Effector memory CD8-positive, alpha-beta T cell (primary cell): ENCODE measurements around the gene ITCH.

Experiments
- ATAC-seq: fragments of 150-1000 bp; cut with Tn5 transposase; replicated peaks from 2 replicates; pipeline ENCODE4 v1.10.0; 2021; ENCODE audit warnings: mild to moderate bottlenecking, moderate library complexity
- DNase-seq, 3 experiments: peaks; one replicate each; pipeline ENCODE4 v3.0.0; 2021
- H3K27ac Mint-ChIP-seq, 2 donors: one replicate each; pipeline ENCODE4 v1.8.0; 2022; ENCODE audit warnings: mild to moderate bottlenecking in 2 of 2, mixed read lengths in 2 of 2, moderate library complexity in 2 of 2
- H3K27me3 Mint-ChIP-seq, 2 donors: one replicate each; pipeline ENCODE4 v1.8.0; 2022; ENCODE audit warnings: mixed read lengths in 2 of 2
- H3K36me3 Mint-ChIP-seq: one replicate; pipeline ENCODE4 v1.8.0; 2022; ENCODE audit warnings: mild to moderate bottlenecking, moderate library complexity, mixed read lengths; ENCODE audit not compliant: insufficient read depth
- H3K4me1 Mint-ChIP-seq, 2 donors: one replicate each; pipeline ENCODE4 v1.8.0; 2022; ENCODE audit warnings: low read depth in 2 of 2, mixed read lengths in 2 of 2
- H3K4me3 Mint-ChIP-seq, 2 donors: one replicate each; pipeline ENCODE4 v1.8.0; 2022; ENCODE audit warnings: mild to moderate bottlenecking in 2 of 2, mixed read lengths in 2 of 2, moderate library complexity in 2 of 2
- H3K9me3 Mint-ChIP-seq, 2 donors: one replicate each; pipeline ENCODE4 v1.8.0; 2022; ENCODE audit warnings: mixed read lengths in 2 of 2

The ITCH gene

GRCh38 chr20:34535857-34536256 is 172.8 kb downstream of the ITCH start:
- no peak overlapping the region for H3K4me3 Mint-ChIP-seq
- no peak for ATAC-seq
- no peaks in the 10 kb centered on the region for H3K9me3 Mint-ChIP-seq
- peak overlapping the region in 1 of 2 donors; percentile 65 for H3K27ac Mint-ChIP-seq
- H3K36me3 Mint-ChIP-seq: peaks cover 58% of the 10 kb centered on the region
- no peak for DNase-seq
- H3K4me1 Mint-ChIP-seq: peaks cover 15 to 24% of the 10 kb centered on the region in 2 donors
- H3K27me3 Mint-ChIP-seq: no peaks in the 10 kb centered on the region

GRCh38 chr20:34536798-34537394 is 173.8 kb downstream of the ITCH start:
- peak; percentile 11 to 30 (median 21) for DNase-seq
- peak; percentile 31 for ATAC-seq
- no peaks in the 10 kb centered on the region for H3K27me3 Mint-ChIP-seq
- no peak overlapping the region for H3K27ac Mint-ChIP-seq
- H3K4me1 Mint-ChIP-seq: peaks cover 18 to 23% of the 10 kb centered on the region in 2 donors
- no peak overlapping the region for H3K4me3 Mint-ChIP-seq
- H3K9me3 Mint-ChIP-seq: no peaks in the 10 kb centered on the region
- peaks cover 66% of the 10 kb centered on the region for H3K36me3 Mint-ChIP-seq

GRCh38 chr20:34537651-34538050 is 174.6 kb downstream of the ITCH start:
- H3K4me1 Mint-ChIP-seq: peaks cover 20 to 22% of the 10 kb centered on the region in 2 donors
- H3K4me3 Mint-ChIP-seq: no peak overlapping the region
- peaks cover 66% of the 10 kb centered on the region for H3K36me3 Mint-ChIP-seq
- DNase-seq (no peak), ATAC-seq (no peak)
- no peaks in the 10 kb centered on the region for H3K9me3 Mint-ChIP-seq
- H3K27me3 Mint-ChIP-seq: no peaks in the 10 kb centered on the region
- no peak overlapping the region for H3K27ac Mint-ChIP-seq

- Mint-ChIP-seq H3K36me3 (peaks cover 62% of the 10 kb centered on the region), H3K27ac (peak overlapping the region; percentile 56 to 57), H3K4me3 (no peak overlapping the region), H3K27me3 (no peaks in the 10 kb centered on the region), H3K4me1 (peaks cover 21 to 22% of the 10 kb centered on the region in 2 donors), H3K9me3 (no peaks in the 10 kb centered on the region)
- DNase-seq: peak; percentile 39 to 53 (median 44)
- ATAC-seq: peak; percentile 51
Measured at GRCh38 chr20:34538671-34539123, 175.6 kb downstream of the ITCH start.

- Mint-ChIP-seq H3K9me3 (no peaks in the 10 kb centered on the region), H3K27me3 (no peaks in the 10 kb centered on the region), H3K4me3 (no peak overlapping the region), H3K36me3 (peaks cover 56% of the 10 kb centered on the region), H3K4me1 (peaks cover 19 to 22% of the 10 kb centered on the region in 2 donors), H3K27ac (peak overlapping the region in 1 of 2 donors; percentile 56)
- ATAC-seq (no peak), DNase-seq (no peak)
Measured at GRCh38 chr20:34539756-34540155, 176.7 kb downstream of the ITCH start.

- Mint-ChIP-seq H3K9me3 (no peaks in the 10 kb centered on the region), H3K4me3 (peak overlapping the region; percentile 34 to 72), H3K36me3 (peaks cover 46% of the 10 kb centered on the region), H3K27me3 (no peaks in the 10 kb centered on the region), H3K27ac (peak overlapping the region; percentile 76 to 95), H3K4me1 (peaks cover 16 to 22% of the 10 kb centered on the region in 2 donors)
- ATAC-seq (no peak), DNase-seq (peak in 1 of 3 experiments; percentile 14)
Measured at GRCh38 chr20:34540596-34541263, 177.7 kb downstream of the ITCH start.

- no peaks in the 10 kb centered on the region for H3K9me3 Mint-ChIP-seq
- H3K4me1 Mint-ChIP-seq: peaks cover 14 to 22% of the 10 kb centered on the region in 2 donors
- peak overlapping the region; percentile 53 to 72 for H3K4me3 Mint-ChIP-seq
- ATAC-seq: peak; percentile 80
- H3K27me3 Mint-ChIP-seq: no peaks in the 10 kb centered on the region
- H3K27ac Mint-ChIP-seq: peak overlapping the region; percentile 76 to 95
- peak in 1 of 3 experiments; percentile 20 for DNase-seq
- H3K36me3 Mint-ChIP-seq: peaks cover 44% of the 10 kb centered on the region
Measured at GRCh38 chr20:34541264-34541901, 178.3 kb downstream of the ITCH start.

GRCh38 chr20:34541917-34542316 is 178.8 kb downstream of the ITCH start:
- Mint-ChIP-seq H3K36me3 (peaks cover 39% of the 10 kb centered on the region), H3K9me3 (no peaks in the 10 kb centered on the region), H3K4me3 (peak overlapping the region in 1 of 2 donors; percentile 72), H3K4me1 (peaks cover 14 to 22% of the 10 kb centered on the region in 2 donors), H3K27ac (peak overlapping the region; percentile 76 to 95), H3K27me3 (no peaks in the 10 kb centered on the region)
- DNase-seq (no peak), ATAC-seq (no peak)

- DNase-seq (no peak), ATAC-seq (no peak)
- H3K9me3 Mint-ChIP-seq: no peaks in the 10 kb centered on the region
- H3K36me3 Mint-ChIP-seq: peaks cover 34% of the 10 kb centered on the region
- no peaks in the 10 kb centered on the region for H3K27me3 Mint-ChIP-seq
- H3K27ac Mint-ChIP-seq: no peak overlapping the region
- no peak overlapping the region for H3K4me3 Mint-ChIP-seq
- peaks cover 14 to 22% of the 10 kb centered on the region in 2 donors for H3K4me1 Mint-ChIP-seq
Measured at GRCh38 chr20:34542439-34542838, 179.4 kb downstream of the ITCH start.

GRCh38 chr20:34543463-34544056 is 180.5 kb downstream of the ITCH start:
- Mint-ChIP-seq H3K9me3 (no peaks in the 10 kb centered on the region), H3K36me3 (peaks cover 26% of the 10 kb centered on the region), H3K27me3 (no peaks in the 10 kb centered on the region), H3K4me3 (no peak overlapping the region), H3K27ac (peak overlapping the region; percentile 19 to 66), H3K4me1 (peaks cover 14 to 19% of the 10 kb centered on the region in 2 donors)
- DNase-seq (no peak), ATAC-seq (no peak)

GRCh38 chr20:34544109-34544796 is 181.2 kb downstream of the ITCH start:
- H3K36me3 Mint-ChIP-seq: peaks cover 26% of the 10 kb centered on the region
- peak overlapping the region; percentile 19 to 66 for H3K27ac Mint-ChIP-seq
- H3K9me3 Mint-ChIP-seq: no peaks in the 10 kb centered on the region
- DNase-seq (no peak), ATAC-seq (no peak)
- H3K27me3 Mint-ChIP-seq: no peaks in the 10 kb centered on the region
- no peak overlapping the region for H3K4me3 Mint-ChIP-seq
- H3K4me1 Mint-ChIP-seq: peaks cover 14 to 16% of the 10 kb centered on the region in 2 donors

GRCh38 chr20:34546751-34547181 is 183.7 kb downstream of the ITCH start:
- H3K4me1 Mint-ChIP-seq: peaks cover under 1 to 2% of the 10 kb centered on the region in 2 donors
- ATAC-seq: no peak
- no peak overlapping the region for H3K4me3 Mint-ChIP-seq
- no peak for DNase-seq
- H3K27ac Mint-ChIP-seq: peak overlapping the region in 1 of 2 donors; percentile 60
- H3K27me3 Mint-ChIP-seq: no peaks in the 10 kb centered on the region
- no peaks in the 10 kb centered on the region for H3K9me3 Mint-ChIP-seq
- H3K36me3 Mint-ChIP-seq: peaks cover 8% of the 10 kb centered on the region
